Measurements from ENCODE around the gene CDH26.

DNA sequence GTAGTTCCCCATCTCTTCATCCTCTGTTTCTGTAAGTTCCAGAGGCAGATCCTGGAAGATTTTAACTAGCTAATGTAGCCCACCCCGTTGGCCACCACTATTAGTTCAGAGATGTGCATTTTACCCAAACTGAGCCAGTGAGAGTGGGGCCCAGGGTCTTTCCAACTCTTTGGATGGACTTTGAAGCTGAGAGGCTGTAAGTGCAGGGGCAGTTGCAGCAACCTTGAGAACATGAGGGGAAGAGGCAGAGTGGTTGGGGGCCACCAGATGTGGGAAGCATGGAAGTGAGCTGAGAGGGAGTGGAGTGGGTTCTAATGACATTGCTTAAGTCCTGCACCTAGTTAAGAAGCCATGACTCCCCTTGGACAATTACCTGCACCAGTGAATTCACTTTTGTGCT is 72.2 kb downstream of the CDH26 start:
- TF ChIP-seq POLR2A (IDR thresholded peaks at IDR 0.05; ENCODE audit: low read length) = no peak
- TF ChIP-seq GATA1 (IDR thresholded peaks at IDR 0.05; ENCODE audit: low read depth, low read length) = no peak

Measured in erythroblast (primary cell).